ENCODE measurements around the gene NEUROD6.

Gene NEUROD6

DNA sequence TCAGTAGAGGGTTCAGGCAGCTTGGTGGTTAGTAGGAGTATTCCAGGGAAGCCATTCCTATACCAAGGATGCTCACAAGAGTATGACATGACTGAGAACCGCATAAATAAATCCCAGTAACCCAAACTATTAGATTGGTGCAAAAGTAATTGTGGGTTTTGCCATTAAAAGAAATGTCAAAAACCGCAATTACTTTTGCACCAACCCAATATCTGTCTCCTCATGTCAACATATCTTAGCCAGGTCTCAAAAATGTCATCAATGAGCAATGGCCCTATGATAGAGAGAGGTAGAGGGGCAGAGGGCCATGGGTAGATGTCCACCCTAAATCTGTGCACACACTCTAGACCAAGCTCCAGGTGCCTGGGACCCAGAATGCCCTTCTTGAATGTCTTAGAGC lies 23.6 kb downstream of the NEUROD6 start:
- no peaks in the 10 kb centered on the region for H3K27me3 ChIP-seq (replicated peaks)

DNA sequence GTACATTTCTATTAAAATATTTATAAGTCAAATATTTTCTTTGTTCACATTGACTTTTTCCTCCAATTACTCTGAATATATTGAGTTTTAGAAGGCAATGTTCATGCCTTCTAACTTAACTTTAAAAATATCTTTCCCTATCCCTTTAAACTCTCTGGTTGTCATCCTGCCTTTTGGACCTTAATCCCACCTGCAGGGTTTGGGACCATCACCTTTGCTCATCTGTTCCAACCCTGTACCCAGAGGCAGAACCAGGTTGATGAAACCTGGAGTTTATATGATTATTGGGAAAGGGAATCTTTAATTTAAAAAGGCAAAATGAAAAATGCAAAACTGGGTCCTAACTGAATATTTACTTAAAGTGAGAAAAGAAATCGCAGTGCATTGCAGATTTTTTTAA lies 24.8 kb downstream of the NEUROD6 start:
- in situ Hi-C loops (cut with HindIII; ENCODE audit: low pct_ligation_motif_present, low sequenced_read_pairs), result no loop called here

More for the DNA sequence above, 23.6 kb downstream of the NEUROD6 start:
- in situ Hi-C loops (cut with HindIII; ENCODE audit: low pct_ligation_motif_present, low sequenced_read_pairs), result no loop called here
- H3K4me3 ChIP-seq (ENCODE audit: low read depth, low read length), result no peak overlapping the region
- TF ChIP-seq CTCF (IDR thresholded peaks at IDR 0.05; ENCODE audit: low read depth, low read length, missing control alignments), result no peak
- DNase-seq, result no peak
- H3K27ac ChIP-seq, result no peak overlapping the region
- no peaks in the 10 kb centered on the region for H3K36me3 ChIP-seq (replicated peaks)

DNA sequence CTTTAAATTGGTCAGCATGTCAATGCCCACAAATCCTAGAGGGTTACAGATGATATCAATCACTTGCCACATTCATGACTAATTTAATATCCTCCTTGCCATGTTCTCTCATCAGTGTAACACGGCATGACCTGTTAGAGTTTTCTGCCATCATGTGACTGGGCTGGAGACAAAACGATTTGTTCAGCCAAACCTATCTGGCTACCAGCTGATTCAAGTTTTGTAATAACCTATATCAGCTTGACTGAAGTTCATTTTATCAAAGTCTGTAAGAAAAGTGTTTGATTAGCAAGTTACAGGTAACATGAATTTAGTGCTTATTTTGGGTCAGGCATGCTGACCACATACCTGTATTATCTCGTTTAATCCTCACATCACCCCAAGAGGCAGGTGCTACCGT lies 25.7 kb downstream of the NEUROD6 start:
- TF ChIP-seq CTCF (IDR thresholded peaks at IDR 0.05; ENCODE audit: low read depth, low read length, missing control alignments), result no peak
- Histone ChIP-seq H3K27ac (no peak overlapping the region), H3K36me3 (replicated peaks) (no peaks in the 10 kb centered on the region), H3K4me3 (ENCODE audit: low read depth, low read length) (no peak overlapping the region), H3K27me3 (replicated peaks) (no peaks in the 10 kb centered on the region)
- DNase-seq, result no peak
- in situ Hi-C loops (cut with HindIII; ENCODE audit: low pct_ligation_motif_present, low sequenced_read_pairs), result no loop called here

More for the DNA sequence above, 24.8 kb downstream of the NEUROD6 start:
- H3K4me3 ChIP-seq (ENCODE audit: low read depth, low read length), result no peak overlapping the region
- TF ChIP-seq CTCF (IDR thresholded peaks at IDR 0.05; ENCODE audit: low read depth, low read length, missing control alignments), result no peak
- DNase-seq, result no peak
- no peaks in the 10 kb centered on the region for H3K36me3 ChIP-seq (replicated peaks)
- no peaks in the 10 kb centered on the region for H3K27me3 ChIP-seq (replicated peaks)
- H3K27ac ChIP-seq, result no peak overlapping the region

DNA sequence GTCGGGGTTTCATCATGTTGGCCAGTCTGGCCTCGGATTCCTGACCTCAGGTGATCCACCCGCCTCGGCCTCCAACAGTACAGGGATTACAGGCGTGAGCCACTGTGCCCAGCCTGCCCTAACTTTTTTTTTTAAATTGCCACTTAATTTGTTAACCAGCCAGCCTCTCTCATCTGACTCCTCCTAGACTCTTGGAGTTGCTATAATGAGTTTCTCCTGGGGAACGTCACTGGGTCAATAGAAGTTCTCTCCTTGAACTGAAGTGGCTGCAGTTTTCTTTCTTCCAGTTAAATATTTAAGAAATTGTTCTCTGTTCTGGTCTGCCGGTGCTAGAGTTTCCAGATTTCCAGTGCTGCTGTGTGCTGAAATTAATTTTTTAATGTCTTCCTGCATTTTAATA lies 27.6 kb downstream of the NEUROD6 start:
- Histone ChIP-seq H3K27me3 (replicated peaks) (no peaks in the 10 kb centered on the region), H3K36me3 (replicated peaks) (no peaks in the 10 kb centered on the region), H3K27ac (no peak overlapping the region), H3K4me3 (ENCODE audit: low read depth, low read length) (no peak overlapping the region)
- no peak for TF ChIP-seq CTCF (IDR thresholded peaks at IDR 0.05; ENCODE audit: low read depth, low read length, missing control alignments)
- in situ Hi-C loops (cut with HindIII; ENCODE audit: low pct_ligation_motif_present, low sequenced_read_pairs), result no loop called here
- no peak for DNase-seq

DNA sequence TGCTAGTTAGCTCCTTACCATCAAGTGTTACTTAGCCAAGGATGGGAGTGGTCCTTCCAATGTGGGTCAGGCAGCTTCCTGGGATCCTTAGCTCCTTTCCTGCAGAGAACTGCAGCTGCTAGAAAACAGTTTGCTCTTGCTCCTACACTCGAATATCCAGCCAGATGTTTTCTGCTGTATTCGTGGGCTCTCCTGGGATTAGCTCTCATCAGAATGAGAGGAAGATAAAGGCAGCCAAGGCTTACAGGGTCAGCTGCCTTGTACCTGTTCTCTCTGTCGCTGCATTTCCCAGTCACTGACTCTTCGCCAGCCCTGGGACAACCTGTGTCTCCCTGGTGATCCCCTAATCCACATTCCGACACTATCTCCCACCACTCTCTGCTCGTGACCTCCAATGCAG lies 29.0 kb downstream of the NEUROD6 start:
- no peak for TF ChIP-seq CTCF (IDR thresholded peaks at IDR 0.05; ENCODE audit: low read depth, low read length, missing control alignments)
- in situ Hi-C loops (cut with HindIII; ENCODE audit: low pct_ligation_motif_present, low sequenced_read_pairs), result no loop called here
- Histone ChIP-seq H3K4me3 (ENCODE audit: low read depth, low read length) (no peak overlapping the region), H3K27ac (no peak overlapping the region), H3K27me3 (replicated peaks) (no peaks in the 10 kb centered on the region), H3K36me3 (replicated peaks) (no peaks in the 10 kb centered on the region)
- DNase-seq, result no peak

DNA sequence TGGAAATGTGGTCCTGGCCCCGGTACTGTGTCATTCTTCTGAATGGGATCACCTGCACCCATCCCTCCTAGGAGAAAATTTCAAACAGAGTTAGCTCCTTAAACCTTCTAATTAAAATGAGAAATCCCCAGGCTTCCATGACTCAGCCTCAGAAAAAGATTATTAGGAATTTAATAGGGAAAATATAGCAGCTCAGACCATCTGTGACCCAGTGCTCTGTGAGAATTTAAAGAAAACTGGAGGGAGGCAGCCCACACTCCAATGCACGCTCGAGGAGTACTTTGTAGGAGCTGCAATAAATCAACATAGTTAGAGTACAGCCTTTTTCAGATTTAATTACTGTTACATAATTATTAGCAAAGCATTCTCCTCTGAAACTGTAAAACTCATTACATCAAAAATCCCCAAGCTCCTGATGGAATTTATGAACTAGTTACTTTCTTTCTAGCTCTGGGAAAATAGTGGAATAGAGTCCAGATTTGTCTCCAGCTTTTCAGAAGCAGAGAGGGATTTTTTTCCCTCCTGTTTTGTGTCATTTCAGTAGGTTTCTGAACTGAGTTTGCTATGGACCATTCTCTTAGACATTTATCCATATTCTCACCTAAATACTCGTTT lies 30.1 kb downstream of the NEUROD6 start:
- Histone ChIP-seq H3K27ac (no peak overlapping the region), H3K4me3 (ENCODE audit: low read depth, low read length) (no peak overlapping the region), H3K27me3 (replicated peaks) (no peaks in the 10 kb centered on the region), H3K36me3 (replicated peaks) (no peaks in the 10 kb centered on the region)
- DNase-seq, result no peak
- in situ Hi-C loops (cut with HindIII; ENCODE audit: low pct_ligation_motif_present, low sequenced_read_pairs), result no loop called here
- no peak for TF ChIP-seq CTCF (IDR thresholded peaks at IDR 0.05; ENCODE audit: low read depth, low read length, missing control alignments)
